Measurements from ENCODE around the gene LMNTD2.

LMNTD2 gene

GRCh38 chr11:541433-541885, 19.1 kb downstream of the LMNTD2 start:
- Histone ChIP-seq H3K36me3 (ENCODE audit: control insufficient read depth in 2 of 2, insufficient read depth in 2 of 2, low read length in 2 of 2) (no peaks in the 10 kb centered on the region), H3K9me3 (ENCODE audit: control insufficient read depth in 2 of 2, low read length in 2 of 2) (no peaks in the 10 kb centered on the region)

GRCh38 chr11:540583-541432, 19.7 kb downstream of the LMNTD2 start:
- H3K27ac ChIP-seq (ENCODE audit: low read depth in 2 of 2, low read length in 2 of 2): no peak overlapping the region
- H3K9me3 ChIP-seq (ENCODE audit: control insufficient read depth in 2 of 2, low read length in 2 of 2): no peaks in the 10 kb centered on the region
- no peak overlapping the region for H3K9ac ChIP-seq (ENCODE audit: low read depth in 1 of 2, low read length in 2 of 2)
- H3K27me3 ChIP-seq (ENCODE audit: control insufficient read depth in 2 of 2, insufficient read depth in 2 of 2, low read length in 2 of 2): no peaks in the 10 kb centered on the region
- H3K4me1 ChIP-seq (ENCODE audit: control insufficient read depth in 2 of 2, insufficient read depth in 2 of 2, low read length in 2 of 2): peaks cover 9 to 21% of the 10 kb centered on the region in 2 donors
- H3K36me3 ChIP-seq (ENCODE audit: control insufficient read depth in 2 of 2, insufficient read depth in 2 of 2, low read length in 2 of 2): no peaks in the 10 kb centered on the region
- H3K4me3 ChIP-seq (ENCODE audit: low read length in 2 of 2): no peak overlapping the region

More at GRCh38 chr11:541433-541885, 19.1 kb downstream of the LMNTD2 start:
- Histone ChIP-seq H3K4me3 (ENCODE audit: low read length in 2 of 2) (no peak overlapping the region), H3K4me1 (ENCODE audit: control insufficient read depth in 2 of 2, insufficient read depth in 2 of 2, low read length in 2 of 2) (peaks cover 9 to 17% of the 10 kb centered on the region in 2 donors), H3K27ac (ENCODE audit: low read depth in 2 of 2, low read length in 2 of 2) (no peak overlapping the region), H3K9ac (ENCODE audit: low read depth in 1 of 2, low read length in 2 of 2) (no peak overlapping the region), H3K27me3 (ENCODE audit: control insufficient read depth in 2 of 2, insufficient read depth in 2 of 2, low read length in 2 of 2) (no peaks in the 10 kb centered on the region)

GRCh38 chr11:539971-540481, 20.5 kb downstream of the LMNTD2 start:
- H3K36me3 ChIP-seq (ENCODE audit: control insufficient read depth in 2 of 2, insufficient read depth in 2 of 2, low read length in 2 of 2): no peaks in the 10 kb centered on the region
- H3K9me3 ChIP-seq (ENCODE audit: control insufficient read depth in 2 of 2, low read length in 2 of 2): no peaks in the 10 kb centered on the region
- H3K4me3 ChIP-seq (ENCODE audit: low read length in 2 of 2): no peak overlapping the region
- peaks cover 9 to 21% of the 10 kb centered on the region in 2 donors for H3K4me1 ChIP-seq (ENCODE audit: control insufficient read depth in 2 of 2, insufficient read depth in 2 of 2, low read length in 2 of 2)
- no peak overlapping the region for H3K27ac ChIP-seq (ENCODE audit: low read depth in 2 of 2, low read length in 2 of 2)
- no peaks in the 10 kb centered on the region for H3K27me3 ChIP-seq (ENCODE audit: control insufficient read depth in 2 of 2, insufficient read depth in 2 of 2, low read length in 2 of 2)
- no peak overlapping the region for H3K9ac ChIP-seq (ENCODE audit: low read depth in 1 of 2, low read length in 2 of 2)

GRCh38 chr11:538431-539051, 22.0 kb downstream of the LMNTD2 start:
- H3K27me3 ChIP-seq (ENCODE audit: control insufficient read depth in 2 of 2, insufficient read depth in 2 of 2, low read length in 2 of 2): no peaks in the 10 kb centered on the region
- H3K4me3 ChIP-seq (ENCODE audit: low read length in 2 of 2): no peak overlapping the region
- no peak overlapping the region for H3K9ac ChIP-seq (ENCODE audit: low read depth in 1 of 2, low read length in 2 of 2)
- no peak overlapping the region for H3K27ac ChIP-seq (ENCODE audit: low read depth in 2 of 2, low read length in 2 of 2)
- peaks cover 19 to 25% of the 10 kb centered on the region in 2 donors for H3K4me1 ChIP-seq (ENCODE audit: control insufficient read depth in 2 of 2, insufficient read depth in 2 of 2, low read length in 2 of 2)
- H3K9me3 ChIP-seq (ENCODE audit: control insufficient read depth in 2 of 2, low read length in 2 of 2): no peaks in the 10 kb centered on the region
- peaks cover 0 to under 1% of the 10 kb centered on the region in 2 donors for H3K36me3 ChIP-seq (ENCODE audit: control insufficient read depth in 2 of 2, insufficient read depth in 2 of 2, low read length in 2 of 2)

GRCh38 chr11:537622-538430, 22.7 kb downstream of the LMNTD2 start:
- Histone ChIP-seq H3K4me1 (ENCODE audit: control insufficient read depth in 2 of 2, insufficient read depth in 2 of 2, low read length in 2 of 2) (peaks cover 22 to 28% of the 10 kb centered on the region in 2 donors), H3K27ac (ENCODE audit: low read depth in 2 of 2, low read length in 2 of 2) (peak overlapping the region; percentile 85 to 87), H3K9me3 (ENCODE audit: control insufficient read depth in 2 of 2, low read length in 2 of 2) (no peaks in the 10 kb centered on the region), H3K36me3 (ENCODE audit: control insufficient read depth in 2 of 2, insufficient read depth in 2 of 2, low read length in 2 of 2) (peaks cover 0 to 5% of the 10 kb centered on the region in 2 donors), H3K4me3 (ENCODE audit: low read length in 2 of 2) (peak overlapping the region; percentile 65 to 70), H3K9ac (ENCODE audit: low read depth in 1 of 2, low read length in 2 of 2) (peak overlapping the region; percentile 60 to 78), H3K27me3 (ENCODE audit: control insufficient read depth in 2 of 2, insufficient read depth in 2 of 2, low read length in 2 of 2) (no peaks in the 10 kb centered on the region)

DNA sequence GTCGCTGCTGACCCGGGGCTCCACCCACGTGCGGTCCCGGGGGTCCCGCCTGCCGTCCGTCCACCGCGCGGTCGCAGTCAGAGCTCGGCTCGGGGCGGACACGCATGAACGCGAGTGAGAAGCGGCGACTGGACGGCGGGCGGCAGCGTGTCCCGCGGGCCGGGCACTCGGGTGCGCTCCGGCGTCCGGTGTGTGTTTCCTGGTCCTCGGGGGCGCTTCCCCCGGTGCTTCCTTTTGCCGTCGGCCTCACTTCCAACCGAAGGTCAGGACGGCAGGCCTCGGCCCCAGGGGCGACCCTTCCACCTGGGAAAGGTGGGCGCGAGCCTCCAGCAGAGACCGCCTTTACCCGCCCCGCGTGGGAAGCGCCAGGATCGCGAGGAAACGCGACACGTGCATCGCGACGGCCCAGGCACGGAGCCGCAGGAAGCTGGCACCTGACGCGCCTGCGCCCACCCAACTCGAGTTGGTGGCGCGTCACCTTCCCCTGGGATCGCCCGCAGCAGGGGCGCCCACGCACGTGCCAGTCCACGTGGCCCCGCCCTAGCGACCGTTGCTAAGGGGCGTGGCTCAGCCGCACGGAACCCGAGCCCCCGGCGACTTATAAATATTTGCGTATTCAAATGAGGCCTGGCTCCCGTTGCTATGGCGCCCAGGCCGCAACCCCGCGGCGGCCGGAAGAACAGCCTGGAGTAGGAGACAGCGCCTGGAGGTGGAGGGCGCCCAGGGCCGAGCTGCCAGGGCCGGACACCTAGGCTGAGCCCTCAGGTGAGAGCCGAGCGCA, 23.5 kb downstream of the LMNTD2 start, which contains the start of gene LRRC56:
LRRC56 (plus strand) TSS at position 687 of the 781 bp plus-strand sequence. CDS start 3,158 bp downstream, outside the sequence.
- Histone ChIP-seq H3K4me3 (ENCODE audit: low read length in 2 of 2) (peak within 1 kb of the TSS; percentile 65 to 70), H3K4me1 (ENCODE audit: control insufficient read depth in 2 of 2, insufficient read depth in 2 of 2, low read length in 2 of 2) (peaks cover 22 to 28% of the 10 kb centered on the region in 2 donors), H3K27ac (ENCODE audit: low read depth in 2 of 2, low read length in 2 of 2) (peak within 1 kb of the TSS; percentile 85 to 87), H3K36me3 (ENCODE audit: control insufficient read depth in 2 of 2, insufficient read depth in 2 of 2, low read length in 2 of 2) (peaks cover 6 to 10% of the 10 kb centered on the region in 2 donors), H3K27me3 (ENCODE audit: control insufficient read depth in 2 of 2, insufficient read depth in 2 of 2, low read length in 2 of 2) (no peaks in the 10 kb centered on the region), H3K9me3 (ENCODE audit: control insufficient read depth in 2 of 2, low read length in 2 of 2) (no peaks in the 10 kb centered on the region), H3K9ac (ENCODE audit: low read depth in 1 of 2, low read length in 2 of 2) (peak within 1 kb of the TSS; percentile 60 to 78)

DNA sequence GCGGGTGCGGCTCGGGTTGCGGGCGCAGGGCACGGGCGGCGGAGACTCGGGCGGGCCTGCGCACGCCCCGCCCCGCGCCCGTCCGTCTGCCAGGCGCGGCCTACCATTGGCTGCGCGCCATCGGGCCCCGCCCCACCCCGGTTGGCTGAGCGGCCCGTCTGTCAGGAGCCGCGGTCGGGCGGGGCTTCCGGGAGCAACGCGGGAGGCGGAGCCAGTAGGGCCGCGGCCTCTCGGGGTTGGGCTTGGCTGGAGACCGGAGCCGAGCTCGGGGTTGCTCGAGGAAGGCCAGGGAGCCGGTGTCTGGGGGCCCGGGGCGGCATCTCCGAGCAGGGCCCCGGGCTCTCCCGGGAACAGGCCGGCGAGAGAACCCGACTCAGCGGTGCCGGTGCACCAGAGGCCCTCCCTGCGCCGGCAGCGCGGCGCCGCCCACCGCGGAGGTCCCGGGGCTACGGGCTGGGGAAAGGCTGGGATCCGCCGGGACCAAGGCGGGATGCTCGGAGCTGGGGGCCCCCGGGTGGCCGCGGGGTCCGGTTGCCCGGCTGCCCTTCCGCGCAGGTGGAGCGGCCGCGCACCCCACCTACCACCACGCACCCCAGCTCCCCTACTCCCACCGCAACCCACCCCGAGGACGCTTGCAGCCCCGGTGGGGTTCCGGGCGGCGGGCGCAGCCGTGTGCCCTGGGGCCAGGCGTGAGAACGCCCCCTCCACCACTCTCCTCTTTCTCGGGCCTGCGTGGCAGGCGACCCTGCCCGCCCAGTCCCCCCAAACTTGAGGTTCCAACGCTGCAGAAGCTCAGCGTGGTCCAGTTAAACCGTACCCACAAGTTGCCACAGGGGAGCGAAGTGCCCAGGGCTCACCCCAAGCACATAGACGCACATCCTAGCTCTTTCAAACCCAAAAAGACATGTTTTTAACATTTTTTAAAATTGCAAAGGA, 24.8 kb downstream of the LMNTD2 start, which contains the start of gene HRAS:
HRAS (minus strand) TSS at position 58 of the 936 bp plus-strand sequence.
- no peaks in the 10 kb centered on the region for H3K27me3 ChIP-seq (ENCODE audit: control insufficient read depth in 2 of 2, insufficient read depth in 2 of 2, low read length in 2 of 2)
- H3K9ac ChIP-seq (ENCODE audit: low read depth in 1 of 2, low read length in 2 of 2): peak within 1 kb of the TSS; percentile 70 to 79
- peaks cover 11 to 14% of the 10 kb centered on the region in 2 donors for H3K36me3 ChIP-seq (ENCODE audit: control insufficient read depth in 2 of 2, insufficient read depth in 2 of 2, low read length in 2 of 2)
- peak within 1 kb of the TSS; percentile 70 to 74 for H3K4me3 ChIP-seq (ENCODE audit: low read length in 2 of 2)
- peaks cover 22% of the 10 kb centered on the region in 2 donors for H3K4me1 ChIP-seq (ENCODE audit: control insufficient read depth in 2 of 2, insufficient read depth in 2 of 2, low read length in 2 of 2)
- H3K9me3 ChIP-seq (ENCODE audit: control insufficient read depth in 2 of 2, low read length in 2 of 2): no peaks in the 10 kb centered on the region
- peak within 1 kb of the TSS; percentile 85 to 87 for H3K27ac ChIP-seq (ENCODE audit: low read depth in 2 of 2, low read length in 2 of 2)

GRCh38 chr11:535210-535518, 25.4 kb downstream of the LMNTD2 start:
- peak overlapping the region in 1 of 2 donors; percentile 67 for H3K27ac ChIP-seq (ENCODE audit: low read depth in 2 of 2, low read length in 2 of 2)
- peak overlapping the region in 1 of 2 donors; percentile 69 for H3K4me3 ChIP-seq (ENCODE audit: low read length in 2 of 2)
- no peaks in the 10 kb centered on the region for H3K9me3 ChIP-seq (ENCODE audit: control insufficient read depth in 2 of 2, low read length in 2 of 2)
- peaks cover 22% of the 10 kb centered on the region in 2 donors for H3K4me1 ChIP-seq (ENCODE audit: control insufficient read depth in 2 of 2, insufficient read depth in 2 of 2, low read length in 2 of 2)
- H3K27me3 ChIP-seq (ENCODE audit: control insufficient read depth in 2 of 2, insufficient read depth in 2 of 2, low read length in 2 of 2): no peaks in the 10 kb centered on the region
- no peak overlapping the region for H3K9ac ChIP-seq (ENCODE audit: low read depth in 1 of 2, low read length in 2 of 2)
- H3K36me3 ChIP-seq (ENCODE audit: control insufficient read depth in 2 of 2, insufficient read depth in 2 of 2, low read length in 2 of 2): peaks cover 11 to 14% of the 10 kb centered on the region in 2 donors

Data from mucosa of rectum (tissue), 2 donors.